B cell (primary cell): Measurements from ENCODE around the gene CACNA2D1. TPM values are rescaled to one million over a fixed set of nuclear protein-coding genes. Genes with fewer than 3 reads are reported as not detected.

Experiments
- ATAC-seq: fragments of 200-7000 bp; cut with Tn5 transposase; one replicate; pipeline ENCODE4 v1.10.0; 2021; ENCODE audit warnings: low read depth, mild to moderate bottlenecking, moderate number of reproducible peaks, moderate library complexity
- CTCF ChIA-PET: fragments of 350-600 bp; sonication (Branson Sonifier 250); formaldehyde crosslinking; loops from one replicate; lab custom pipeline; 2021; ENCODE audit warnings: antibody characterized with exemption, inconsistent platforms; lab: Charles Lee
- POLR2A ChIA-PET: fragments of 350-600 bp; sonication (Branson Sonifier 250); formaldehyde crosslinking; loops from one replicate; lab custom pipeline; 2021; ENCODE audit warnings: antibody characterized with exemption; lab: Charles Lee
- DNase-seq: peaks from one replicate; pipeline ENCODE4 v3.0.0; 2013
- H2AFZ ChIP-seq: 2 replicates; pipeline ENCODE4 v1.6.1; 2012; ENCODE audit warnings: mild to moderate bottlenecking, low read depth, low read length; ENCODE audit not compliant: insufficient read depth, poor library complexity, severe bottlenecking
- H3K27ac ChIP-seq, 2 donors: 1 replicate in 1 of 2; 2 replicates in 1 of 2; pipeline ENCODE4 v1.5.1; 2012 to 2013; ENCODE audit warnings: low read length in 2 of 2, mild to moderate bottlenecking in 2 of 2, moderate library complexity in 1 of 2
- H3K27me3 ChIP-seq, 4 experiments: fragments of 200-600 bp in 1 of 4; sonication (generic) in 1 of 4; replicated peaks in 1 of 4; 1 replicate in 2 of 4; 2 replicates in 2 of 4; pipeline versions ENCODE4 v1.6.1 to v1.7.0; 2013 to 2016; ENCODE audit warnings: low read length in 3 of 4, mild to moderate bottlenecking in 2 of 4, mixed read lengths in 1 of 4, moderate library complexity in 1 of 4; ENCODE audit not compliant: insufficient read depth in 4 of 4, control insufficient read depth in 3 of 4; ENCODE audit errors: control extremely low read depth in 1 of 4
- H3K36me3 ChIP-seq, 2 experiments: replicated peaks in 1 of 2; 1 replicate in 1 of 2; 2 replicates in 1 of 2; pipeline versions ENCODE4 v1.6.1 to v1.7.1; 2013; ENCODE audit warnings: low read length in 1 of 2; ENCODE audit not compliant: insufficient read depth in 2 of 2, control insufficient read depth in 1 of 2; ENCODE audit errors: control extremely low read depth in 1 of 2, extremely low read depth in 1 of 2
- H3K4me1 ChIP-seq, 2 donors: fragments of 200-600 bp in 1 of 2; sonication (generic) in 1 of 2; 1 replicate in 1 of 2; 2 replicates in 1 of 2; pipeline versions ENCODE4 v1.5.1 to v1.6.1; 2013 to 2017; ENCODE audit warnings: low read length in 2 of 2; ENCODE audit not compliant: control insufficient read depth in 2 of 2, insufficient read depth in 2 of 2
- H3K4me2 ChIP-seq: replicated peaks from 2 replicates; pipeline ENCODE3; 2012; ENCODE audit warnings: mild to moderate bottlenecking, low read depth, low read length; ENCODE audit not compliant: poor library complexity, severe bottlenecking
- H3K4me3 ChIP-seq, 5 experiments: fragments of 200-600 bp in 1 of 5; sonication (generic) in 1 of 5; 1 replicate in 3 of 5; 2 replicates in 2 of 5; pipeline versions ENCODE4 v1.5.1 to v1.7.0; 2011 to 2016; ENCODE audit warnings: low read length in 4 of 5, mild to moderate bottlenecking in 4 of 5, low read depth in 2 of 5, control low read depth in 1 of 5, moderate library complexity in 1 of 5; ENCODE audit not compliant: insufficient read depth in 1 of 5; ENCODE audit errors: control extremely low read depth in 1 of 5, extremely low read depth in 1 of 5
- H3K79me2 ChIP-seq: fragments of 200-600 bp; sonication (generic); one replicate; pipeline ENCODE4 v1.6.0; 2016; ENCODE audit warnings: low read length; ENCODE audit not compliant: control insufficient read depth, insufficient read depth
- H3K9ac ChIP-seq: fragments of 200-600 bp; sonication (generic); 2 replicates; pipeline ENCODE4 v1.6.1; 2017; ENCODE audit warnings: mild to moderate bottlenecking, low read length, moderate library complexity
- H3K9me3 ChIP-seq, 3 donors: one replicate each; pipeline versions ENCODE4 v1.6.1 to v1.7.1; 2013; ENCODE audit warnings: low read length in 2 of 3; ENCODE audit not compliant: control insufficient read depth in 2 of 3, insufficient read depth in 1 of 3; ENCODE audit errors: control extremely low read depth in 1 of 3
- H4K20me1 ChIP-seq: 2 replicates; pipeline ENCODE4 v1.6.0; 2012; ENCODE audit warnings: mild to moderate bottlenecking, low read length; ENCODE audit not compliant: insufficient read depth, control insufficient read depth, poor library complexity, severe bottlenecking
- H3K27ac Mint-ChIP-seq: one replicate; pipeline ENCODE4 v1.8.0; 2021; ENCODE audit warnings: mixed read lengths
- H3K27me3 Mint-ChIP-seq: one replicate; pipeline ENCODE4 v1.8.0; 2021; ENCODE audit warnings: mixed read lengths
- H3K4me1 Mint-ChIP-seq: one replicate; pipeline ENCODE4 v1.8.0; 2021; ENCODE audit warnings: mixed read lengths
- H3K4me3 Mint-ChIP-seq: one replicate; pipeline ENCODE4 v1.8.0; 2021; ENCODE audit warnings: mixed read lengths
- H3K9me3 Mint-ChIP-seq: one replicate; pipeline ENCODE4 v1.8.0; 2022; ENCODE audit warnings: mixed read lengths; ENCODE audit not compliant: insufficient read depth
- CTCF ChIP-seq: fragments of 200-600 bp; IDR thresholded peaks from one replicate; pipeline ENCODE4 v1.8.0; 2022; ENCODE audit warnings: antibody characterized with exemption, mild to moderate bottlenecking
- EZH2 ChIP-seq: IDR thresholded peaks from 2 replicates; pipeline ENCODE4 v1.6.1; 2012; ENCODE audit warnings: borderline replicate concordance, low read depth, mild to moderate bottlenecking, moderate library complexity, low read length; ENCODE audit not compliant: insufficient read depth, poor library complexity, severe bottlenecking
- WGBS: methylation state at CpG from one replicate; pipeline ENCODE4 v1.1.5; 2013; ENCODE audit warnings: missing lambda C conversion rate; ENCODE audit not compliant: insufficient coverage; 5-methylcytosine and 5-hydroxymethylcytosine counted together
- intact Hi-C: fragments of 100-400 bp; cut with micrococcal nuclease; formaldehyde crosslinking; loops from one replicate; pipeline ENCODE4 v1.10.0; 2022
- polyA plus RNA-seq: library from polyadenylated mRNA; depleted of rRNA; stranded (reverse); fragments of >200 nt; gene quantifications from 2 replicates; pipeline ENCODE4 v1.2.3, GENCODE V29; 2012
- total RNA-seq, 2 donors: library from RNA; stranded (reverse); fragments of 120-200 nt in 1 of 2; gene quantifications; 1 replicate in 1 of 2; 2 replicates in 1 of 2; pipeline versions ENCODE4 v1.2.3 to v1.2.4, GENCODE V29; 2013 to 2022

Gene CACNA2D1
- total and polyA plus RNA-seq, 2 donors (not counting 1 experiment from before 2014, with no cell fraction given) = not detected

- Mint-ChIP-seq H3K4me1 (no peaks in the 10 kb centered on the region), H3K27ac (no peak overlapping the region), H3K9me3 (no peaks in the 10 kb centered on the region), H3K27me3 (no peaks in the 10 kb centered on the region), H3K4me3 (no peak overlapping the region)
- H3K79me2 ChIP-seq = no peaks in the 10 kb centered on the region
- no peaks in the 10 kb centered on the region for H3K27me3 ChIP-seq
- no peaks in the 10 kb centered on the region for H4K20me1 ChIP-seq
- DNase-seq (no peak), ATAC-seq (no peak)
- CTCF ChIA-PET = no interaction called here
- H3K4me2 ChIP-seq = no peak overlapping the region
- POLR2A ChIA-PET = no interaction called here
- no peak overlapping the region for H2AFZ ChIP-seq
- WGBS = 100% methylated on average over 1 of the region's 5 CpGs
- no peak for TF ChIP-seq EZH2
- no peaks in the 10 kb centered on the region for H3K36me3 ChIP-seq
- H3K27ac ChIP-seq = no peak overlapping the region
- H3K4me1 ChIP-seq = no peaks in the 10 kb centered on the region
- intact Hi-C loops = no loop called here
- H3K4me3 ChIP-seq = no peak overlapping the region
- no peak overlapping the region for H3K9ac ChIP-seq
- H3K9me3 ChIP-seq = no peaks in the 10 kb centered on the region
These were observed 95.3 kb downstream of the CACNA2D1 start for GRCh38 chr7:82348251-82348650.

GRCh38 chr7:82347808-82348207 is 95.8 kb downstream of the CACNA2D1 start:
- CTCF ChIA-PET = no interaction called here
- Histone ChIP-seq H3K9me3 (no peaks in the 10 kb centered on the region), H3K4me2 (no peak overlapping the region), H3K4me1 (no peaks in the 10 kb centered on the region), H3K27me3 (no peaks in the 10 kb centered on the region), H3K27ac (no peak overlapping the region), H3K9ac (no peak overlapping the region), H2AFZ (no peak overlapping the region), H4K20me1 (no peaks in the 10 kb centered on the region), H3K36me3 (no peaks in the 10 kb centered on the region), H3K4me3 (no peak overlapping the region), H3K79me2 (no peaks in the 10 kb centered on the region)
- no peaks in the 10 kb centered on the region for H3K27me3 Mint-ChIP-seq
- no peaks in the 10 kb centered on the region for H3K4me1 Mint-ChIP-seq
- intact Hi-C loops = no loop called here
- no peak for ATAC-seq
- no peak for TF ChIP-seq CTCF
- TF ChIP-seq EZH2 = no peak
- H3K27ac Mint-ChIP-seq = no peak overlapping the region
- DNase-seq = no peak
- no peaks in the 10 kb centered on the region for H3K9me3 Mint-ChIP-seq
- H3K4me3 Mint-ChIP-seq = no peak overlapping the region
- POLR2A ChIA-PET = no interaction called here
- WGBS = no CpG with 5 or more reads among the region's 1 CpG
